ENCODE data around the gene SARS2.

The SARS2 gene

DNA sequence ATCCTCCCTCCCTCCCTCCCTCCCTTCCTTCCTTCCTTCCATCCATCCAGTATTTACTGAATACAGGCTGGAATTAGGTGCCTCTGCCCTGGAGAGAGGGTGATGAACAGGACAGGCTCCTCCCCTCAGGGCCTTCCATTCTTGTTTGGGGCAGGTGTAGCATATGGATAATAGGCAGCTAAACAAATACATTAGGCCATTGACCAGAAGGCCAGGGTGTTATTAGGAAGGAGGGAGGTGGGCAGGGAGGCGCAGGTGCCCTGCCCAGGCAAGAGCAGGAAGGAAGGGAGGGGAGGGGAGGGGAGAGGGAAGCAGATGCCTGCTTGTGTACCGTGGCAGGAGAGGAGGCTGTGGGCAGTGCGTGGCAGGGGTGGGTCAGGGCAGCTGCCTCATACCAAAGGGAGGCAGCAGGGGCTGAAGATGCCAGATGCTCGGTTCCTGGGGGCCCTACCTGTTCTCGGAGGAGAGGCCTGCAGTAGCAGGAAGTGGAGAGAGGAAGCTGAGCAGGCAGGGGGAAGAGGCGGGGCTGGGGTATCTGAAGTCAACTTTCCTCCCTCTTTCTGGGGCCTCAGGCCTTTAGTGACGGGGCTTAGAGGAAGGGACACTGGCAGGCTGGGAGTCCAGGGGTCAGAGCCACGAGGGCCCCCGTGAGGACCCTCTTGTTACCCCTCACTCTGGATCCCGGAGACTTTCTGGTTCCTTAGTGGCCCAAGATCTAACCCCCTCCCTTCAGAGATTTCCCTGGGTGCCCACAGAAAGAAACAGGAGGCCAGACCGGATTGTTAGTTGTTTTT is 52.6 kb downstream of the SARS2 start, which contains the start of gene RINL:
RINL (minus strand) TSS at position 495 of the 794 bp plus-strand sequence. CDS start 1,533 bp downstream, outside the sequence.
- TF ChIP-seq GATA3 (IDR thresholded peaks at IDR 0.05; ENCODE audit: low read depth, low read length) = no peak
- no peak for TF ChIP-seq GATA2 (IDR thresholded peaks at IDR 0.05; ENCODE audit: low read depth, low read length)

DNA sequence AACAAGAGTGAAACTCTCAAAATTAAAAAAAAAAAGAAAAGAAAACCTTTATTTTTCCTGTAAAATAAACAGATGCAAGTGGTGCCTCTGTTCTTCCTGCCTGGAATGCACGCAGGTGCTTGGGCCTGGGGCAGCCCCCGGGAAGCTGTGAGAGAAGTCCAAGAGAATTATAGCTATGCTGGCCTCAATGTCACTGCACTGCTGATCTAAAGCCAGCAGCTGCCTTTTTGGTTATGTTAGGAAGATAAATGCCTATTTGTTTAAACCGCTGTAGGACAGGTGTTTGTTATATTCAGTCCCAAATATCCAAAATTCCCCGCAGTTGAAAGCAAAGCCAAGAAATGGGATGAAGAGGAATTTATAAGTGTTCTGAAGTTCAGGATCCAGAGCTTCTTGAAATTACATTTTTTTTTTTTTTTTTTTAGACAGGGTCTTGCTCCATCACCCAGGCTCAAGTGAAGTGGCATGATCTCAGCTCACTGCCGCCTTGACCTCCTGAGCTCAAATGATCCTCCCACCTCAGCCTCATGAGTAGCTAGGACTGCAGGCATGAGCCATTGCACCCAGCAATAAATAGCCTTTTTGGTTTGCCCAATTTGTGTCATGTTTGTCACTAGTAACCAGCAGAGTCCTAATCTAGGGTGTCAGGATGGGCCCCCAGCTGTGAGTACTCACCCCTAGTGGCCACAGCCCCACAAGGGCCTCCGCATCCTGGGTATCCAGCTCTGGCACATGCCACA is 54.7 kb downstream of the SARS2 start:
- TF ChIP-seq GATA2 (IDR thresholded peaks at IDR 0.05; ENCODE audit: low read depth, low read length) (no peak), GATA3 (IDR thresholded peaks at IDR 0.05; ENCODE audit: low read depth, low read length) (no peak)

GRCh38 chr19:38870612-38871011 is 60.0 kb downstream of the SARS2 start:
- TF ChIP-seq GATA3 (IDR thresholded peaks at IDR 0.05; ENCODE audit: low read depth, low read length) (no peak), GATA2 (IDR thresholded peaks at IDR 0.05; ENCODE audit: low read depth, low read length) (no peak)

DNA sequence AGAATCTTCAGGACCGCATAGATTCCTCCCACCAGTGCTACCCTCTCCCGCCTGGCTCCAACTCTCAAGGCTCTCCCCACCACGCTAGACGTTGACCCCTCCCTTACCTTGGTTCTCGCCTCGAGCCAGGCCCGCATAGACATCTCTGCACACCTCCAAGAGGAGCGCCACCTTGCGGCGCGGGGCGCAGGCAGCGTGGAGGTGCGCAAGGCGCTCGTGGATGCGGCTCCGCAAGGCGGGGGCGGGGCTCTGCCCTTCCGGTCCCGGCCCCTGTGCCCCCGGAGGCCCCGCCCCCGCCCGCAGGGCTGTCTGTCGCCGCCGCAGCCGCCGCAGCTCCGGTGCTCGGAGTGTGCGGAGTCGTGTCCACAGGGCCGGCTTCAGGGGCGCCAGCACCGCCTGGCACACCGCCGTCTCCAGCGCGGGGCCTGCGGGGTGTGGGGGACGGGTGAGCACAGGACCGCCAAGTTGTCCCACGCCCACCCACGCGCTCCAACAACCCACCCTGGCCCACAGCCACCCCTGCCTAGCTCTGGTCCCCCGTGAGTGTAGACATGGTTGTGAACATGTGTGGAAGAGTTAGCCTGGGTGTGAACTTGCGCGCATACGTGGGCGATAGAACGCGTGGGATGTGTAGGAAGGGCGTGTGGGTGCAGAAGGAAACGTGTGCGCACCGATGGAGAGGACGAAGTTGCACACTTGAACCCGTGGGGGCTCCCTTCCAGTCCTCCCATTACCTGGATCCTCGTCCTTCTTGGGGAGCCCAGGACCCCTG is 60.5 kb downstream of the SARS2 start:
- TF ChIP-seq GATA3 (IDR thresholded peaks at IDR 0.05; ENCODE audit: low read depth, low read length) (no peak), GATA2 (IDR thresholded peaks at IDR 0.05; ENCODE audit: low read depth, low read length) (no peak)

- no peak for TF ChIP-seq GATA2 (IDR thresholded peaks at IDR 0.05; ENCODE audit: low read depth, low read length)
- TF ChIP-seq GATA3 (IDR thresholded peaks at IDR 0.05; ENCODE audit: low read depth, low read length) = no peak
These were observed 61.3 kb downstream of the SARS2 start for GRCh38 chr19:38869160-38869835.

DNA sequence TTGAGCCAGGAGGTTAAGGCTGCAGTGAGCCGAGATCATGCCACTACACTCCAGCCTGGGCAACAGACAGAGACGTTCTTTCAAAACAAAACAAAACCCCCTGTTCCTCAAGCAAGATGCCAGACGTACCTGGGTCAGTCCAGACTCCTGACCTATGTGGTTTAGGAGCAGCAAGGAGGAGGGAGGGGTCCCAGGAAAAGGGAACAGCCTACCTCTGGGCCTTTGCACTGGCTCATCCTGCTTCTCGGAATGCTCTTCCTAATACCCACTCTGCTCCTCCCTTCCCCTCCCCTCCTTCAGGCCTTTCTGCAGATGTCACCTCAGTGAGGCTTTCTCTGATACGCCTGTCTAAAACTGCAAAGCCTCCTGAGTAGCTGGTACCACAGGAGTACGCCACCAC is 62.0 kb downstream of the SARS2 start:
- TF ChIP-seq GATA3 (IDR thresholded peaks at IDR 0.05; ENCODE audit: low read depth, low read length) (no peak), GATA2 (IDR thresholded peaks at IDR 0.05; ENCODE audit: low read depth, low read length) (no peak)

- TF ChIP-seq GATA3 (IDR thresholded peaks at IDR 0.05; ENCODE audit: low read depth, low read length) = no peak
- no peak for TF ChIP-seq GATA2 (IDR thresholded peaks at IDR 0.05; ENCODE audit: low read depth, low read length)
These were observed 63.3 kb downstream of the SARS2 start for GRCh38 chr19:38867171-38867780.

All from SH-SY5Y (cell line).